ENCODE results near the gene HKDC1.

HKDC1 gene

DNA sequence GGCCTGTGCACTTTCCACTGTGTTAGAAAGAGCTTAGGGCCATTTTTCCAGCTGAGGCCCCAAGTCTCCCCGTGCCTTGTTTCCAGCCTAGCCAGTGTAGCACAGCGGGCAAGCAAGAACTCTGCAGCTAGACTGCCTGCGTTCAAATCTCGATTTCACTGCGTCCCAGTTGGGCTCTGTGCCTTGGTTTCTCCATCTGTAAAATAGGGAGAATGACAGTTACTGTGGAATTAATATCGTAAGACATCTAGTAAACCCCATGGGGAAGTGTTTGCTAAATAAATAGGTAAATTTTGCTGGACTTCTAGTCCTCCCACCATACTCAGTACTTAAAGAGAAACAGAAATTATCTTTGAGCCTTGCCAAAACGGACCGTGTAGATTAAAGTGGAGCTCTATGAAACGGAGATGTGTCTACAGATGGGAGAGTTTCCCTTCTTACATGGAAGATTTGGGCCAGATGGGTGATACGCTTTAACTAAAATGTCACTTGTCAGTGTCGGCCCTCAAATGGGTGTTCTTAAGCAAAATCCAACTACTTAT lies 3.5 kb upstream of the HKDC1 start:
- no peak for DNase-seq

- DNase-seq, result no peak
These were observed 2.9 kb upstream of the HKDC1 start for GRCh38 chr10:69217119-69217754.

- DNase-seq, result no peak
These were observed 1.3 kb upstream of the HKDC1 start for GRCh38 chr10:69218831-69219230.

GRCh38 chr10:69220507-69220906 lies 375 bp downstream of the HKDC1 start:
- no peak for DNase-seq

- no peak for DNase-seq
These were observed 2.3 kb downstream of the HKDC1 start for GRCh38 chr10:69222157-69223027.

DNA sequence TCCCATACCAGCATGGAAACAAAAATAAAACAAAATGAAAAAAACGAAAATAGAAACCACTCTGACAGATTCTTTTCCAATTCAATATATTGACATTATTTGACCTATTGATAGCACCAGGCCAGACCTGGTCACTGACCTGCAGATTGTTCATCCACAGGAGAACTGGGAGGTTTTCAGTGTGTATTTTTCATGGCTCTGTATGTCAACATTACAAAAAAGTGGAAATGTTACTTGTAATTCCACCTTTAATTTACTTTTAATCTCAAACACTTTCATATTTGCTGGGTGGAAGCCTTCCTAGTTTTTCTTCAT lies 2.9 kb downstream of the HKDC1 start:
- no peak for DNase-seq

GRCh38 chr10:69224862-69225657 lies 4.9 kb downstream of the HKDC1 start:
- DNase-seq, result no peak

DNA sequence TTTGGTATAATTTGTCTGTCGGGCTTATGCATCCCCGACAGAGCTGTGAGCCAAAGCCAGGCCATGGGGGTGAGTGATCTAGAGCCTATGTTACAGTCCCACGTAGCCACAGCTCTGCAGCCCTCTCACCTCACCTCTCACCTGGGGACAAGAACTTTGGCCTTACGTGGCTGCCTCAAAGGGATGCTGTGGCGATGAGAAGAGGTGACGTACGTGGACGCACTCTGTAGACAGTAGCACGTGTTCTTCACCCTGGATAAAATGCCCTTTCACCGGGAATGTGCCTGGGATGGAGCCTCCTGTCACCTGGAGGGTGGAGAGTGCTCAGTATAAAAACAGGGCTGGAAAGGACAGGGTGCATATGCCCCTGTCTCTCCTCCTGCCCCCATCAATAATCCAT lies 5.5 kb downstream of the HKDC1 start:
- no peak for DNase-seq

DNA sequence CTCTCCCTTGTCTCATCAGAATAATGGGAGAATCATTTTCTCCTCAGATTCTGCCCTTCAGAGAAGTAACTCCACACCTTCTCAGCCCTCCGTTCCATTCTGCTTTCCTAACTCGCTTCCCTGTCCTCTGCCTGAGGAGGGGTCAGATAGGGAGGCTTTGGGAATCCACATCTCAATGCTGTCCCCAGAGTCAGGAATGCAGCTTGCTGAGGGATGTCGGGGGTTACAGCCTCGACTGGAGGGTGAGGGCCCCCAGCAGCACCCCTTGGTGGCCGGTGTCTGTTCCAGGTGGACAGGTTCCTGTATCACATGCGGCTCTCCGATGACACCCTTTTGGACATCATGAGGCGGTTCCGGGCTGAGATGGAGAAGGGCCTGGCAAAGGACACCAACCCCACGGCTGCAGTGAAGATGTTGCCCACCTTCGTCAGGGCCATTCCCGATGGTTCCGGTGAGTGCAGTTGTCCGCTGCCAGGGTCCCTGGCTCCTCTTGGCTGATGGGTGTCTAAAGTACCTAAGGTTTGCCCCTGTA lies 6.9 kb downstream of the HKDC1 start:
- DNase-seq, result no peak

- DNase-seq, result no peak
These were observed 8.0 kb downstream of the HKDC1 start for GRCh38 chr10:69228151-69228550.

GRCh38 chr10:69229616-69229916 lies 9.4 kb downstream of the HKDC1 start:
- DNase-seq, result no peak

- no peak for DNase-seq
These were observed 10.0 kb downstream of the HKDC1 start for GRCh38 chr10:69230128-69230527.

DNA sequence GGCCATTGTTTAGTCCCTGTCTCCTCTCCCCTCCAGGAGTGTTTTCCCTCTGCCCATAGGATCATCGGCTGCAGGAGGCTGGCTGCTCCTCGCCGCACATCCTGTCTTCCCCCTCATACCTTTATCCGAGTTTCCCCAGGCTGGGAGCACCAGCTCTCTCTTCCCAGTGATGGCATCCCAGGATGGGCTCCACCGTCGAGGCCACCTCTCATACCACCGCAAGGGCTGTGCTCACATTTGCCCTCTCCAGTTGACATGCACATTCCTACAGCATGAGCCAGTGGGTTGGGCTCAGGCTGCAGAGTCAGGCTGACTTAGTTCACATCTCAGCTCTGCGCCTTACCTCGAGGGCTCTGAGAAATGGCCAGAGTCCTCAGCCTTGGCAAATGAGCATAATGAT lies 12.1 kb downstream of the HKDC1 start:
- DNase-seq, result no peak

DNA sequence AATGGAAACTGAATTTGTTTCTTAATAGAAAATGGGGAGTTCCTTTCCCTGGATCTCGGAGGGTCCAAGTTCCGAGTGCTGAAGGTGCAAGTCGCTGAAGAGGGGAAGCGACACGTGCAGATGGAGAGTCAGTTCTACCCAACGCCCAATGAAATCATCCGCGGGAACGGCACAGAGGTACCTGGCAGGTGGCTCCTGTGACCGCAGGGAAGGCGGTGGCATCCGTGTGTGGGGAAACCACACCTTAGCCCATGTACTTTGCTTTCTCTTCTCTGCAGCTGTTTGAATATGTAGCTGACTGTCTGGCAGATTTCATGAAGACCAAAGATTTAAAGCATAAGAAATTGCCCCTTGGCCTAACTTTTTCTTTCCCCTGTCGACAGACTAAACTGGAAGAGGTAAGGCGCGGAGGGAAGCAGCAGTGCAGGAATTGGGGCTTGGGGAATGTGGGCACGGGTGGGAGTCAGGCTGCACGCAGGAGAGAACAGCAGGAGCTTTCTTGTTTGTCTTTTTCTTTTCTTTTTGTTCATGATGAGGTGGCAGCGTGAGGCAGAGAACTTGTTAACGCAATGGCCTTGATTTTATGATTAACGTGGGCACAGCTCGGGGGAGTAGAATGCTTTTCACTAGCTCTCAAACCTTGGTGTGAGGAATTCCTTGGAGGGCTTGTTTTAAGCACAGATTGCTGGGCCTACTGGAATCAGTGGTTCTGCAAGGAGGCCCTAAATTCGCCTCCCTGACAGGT lies 12.8 kb downstream of the HKDC1 start:
- DNase-seq, result no peak

DNA sequence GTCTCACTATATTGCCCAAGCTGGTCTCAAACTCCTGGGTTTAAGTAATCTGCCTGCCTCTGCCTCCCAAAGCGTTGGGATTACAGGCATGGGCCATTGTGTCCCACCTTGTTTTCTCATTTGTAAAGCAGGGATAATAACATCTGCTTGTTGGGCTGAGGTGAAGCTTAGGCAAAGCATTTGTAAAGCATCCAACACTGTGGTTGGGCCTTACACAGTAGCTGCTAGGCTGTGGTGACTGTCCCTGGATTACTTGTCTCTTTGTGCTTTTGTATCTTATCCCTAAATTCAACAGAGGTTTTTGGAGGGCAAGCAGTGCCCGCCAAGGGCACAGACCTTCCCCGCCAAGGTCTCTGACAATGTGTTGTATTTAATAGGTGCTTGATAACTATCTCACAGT lies 14.3 kb downstream of the HKDC1 start:
- DNase-seq, result no peak

DNA sequence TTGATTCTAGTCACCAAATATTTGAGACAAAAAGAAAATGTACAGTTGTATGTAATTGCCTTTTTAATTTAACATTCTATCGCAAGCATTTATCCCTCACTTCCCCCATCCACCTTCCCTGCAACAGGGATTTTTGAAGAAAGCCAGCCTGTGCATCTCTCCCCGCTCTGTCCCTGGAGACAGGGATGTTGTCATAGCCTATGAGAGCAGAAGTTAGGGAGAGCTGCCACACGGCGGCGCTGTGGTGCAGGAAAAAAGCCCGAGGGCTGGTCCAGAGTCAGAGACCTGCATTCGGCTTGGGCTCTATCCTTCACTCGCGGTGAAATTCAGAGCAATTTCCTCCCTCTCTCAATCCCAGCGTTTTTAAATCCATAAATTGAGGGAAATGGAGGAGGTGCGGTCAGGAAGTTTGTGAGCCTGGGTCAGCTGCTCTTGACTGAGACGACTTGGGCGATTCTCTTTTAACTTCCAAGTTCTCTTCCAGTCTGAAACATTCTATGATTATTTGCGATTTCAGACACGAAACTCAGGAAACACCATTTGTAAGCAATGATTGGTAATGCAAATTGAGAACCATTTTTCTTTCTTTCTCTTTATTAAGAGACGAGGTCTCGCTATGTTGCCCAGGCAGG lies 17.5 kb downstream of the HKDC1 start:
- DNase-seq, result peak; percentile 5

DNA sequence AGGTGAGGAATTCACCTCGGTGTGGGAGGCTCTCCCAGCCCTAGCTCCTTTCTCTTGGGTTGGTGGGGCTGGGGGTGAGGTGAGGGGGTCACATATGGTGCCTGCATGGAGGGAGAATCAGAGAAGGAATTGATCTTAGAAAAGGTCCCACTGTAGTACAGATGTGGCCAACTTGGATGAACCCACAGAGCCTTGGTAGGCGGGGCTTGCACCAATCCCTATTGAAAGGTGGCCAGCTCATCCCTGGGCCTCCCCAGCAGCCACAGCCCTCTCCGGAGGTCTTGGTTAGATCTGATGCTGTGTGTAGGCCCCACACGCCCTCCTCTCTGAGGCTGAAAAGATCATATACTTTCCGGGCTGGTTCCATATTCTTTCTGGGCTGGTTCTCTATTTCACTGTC lies 19.0 kb downstream of the HKDC1 start:
- DNase-seq, result no peak

DNA sequence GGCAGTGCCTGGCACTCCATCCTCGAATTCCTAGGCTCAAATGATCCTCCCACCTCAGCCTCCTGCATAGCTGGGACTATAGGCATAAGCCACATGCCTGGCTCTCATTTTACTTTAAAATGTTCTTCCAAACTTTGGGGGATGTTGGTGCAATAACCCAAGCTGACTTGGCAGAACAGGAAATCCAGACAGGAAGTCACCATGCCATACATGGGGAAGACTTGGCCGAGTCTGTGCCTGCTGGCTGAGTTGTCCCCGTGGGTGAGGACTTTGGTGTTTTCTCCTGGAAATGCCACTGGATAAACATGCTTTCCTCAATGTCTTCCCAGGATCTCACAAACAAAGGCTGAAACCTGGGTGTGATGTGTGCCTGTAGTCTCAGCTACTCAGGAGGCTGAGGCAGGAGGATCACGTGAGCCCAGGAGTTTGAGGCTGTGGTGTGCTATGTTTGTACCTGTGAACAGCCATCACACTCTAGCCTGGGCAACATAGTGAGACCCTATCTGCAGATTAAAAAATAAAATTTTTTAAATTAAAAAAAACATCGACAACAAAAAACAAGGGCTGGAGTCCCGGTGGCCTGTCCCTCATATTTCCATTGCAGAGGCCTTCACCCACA lies 19.8 kb downstream of the HKDC1 start:
- DNase-seq, result no peak

GRCh38 chr10:69240455-69240854 lies 20.3 kb downstream of the HKDC1 start:
- no peak for DNase-seq

GRCh38 chr10:69241575-69241974 lies 21.4 kb downstream of the HKDC1 start:
- DNase-seq, result no peak

DNA sequence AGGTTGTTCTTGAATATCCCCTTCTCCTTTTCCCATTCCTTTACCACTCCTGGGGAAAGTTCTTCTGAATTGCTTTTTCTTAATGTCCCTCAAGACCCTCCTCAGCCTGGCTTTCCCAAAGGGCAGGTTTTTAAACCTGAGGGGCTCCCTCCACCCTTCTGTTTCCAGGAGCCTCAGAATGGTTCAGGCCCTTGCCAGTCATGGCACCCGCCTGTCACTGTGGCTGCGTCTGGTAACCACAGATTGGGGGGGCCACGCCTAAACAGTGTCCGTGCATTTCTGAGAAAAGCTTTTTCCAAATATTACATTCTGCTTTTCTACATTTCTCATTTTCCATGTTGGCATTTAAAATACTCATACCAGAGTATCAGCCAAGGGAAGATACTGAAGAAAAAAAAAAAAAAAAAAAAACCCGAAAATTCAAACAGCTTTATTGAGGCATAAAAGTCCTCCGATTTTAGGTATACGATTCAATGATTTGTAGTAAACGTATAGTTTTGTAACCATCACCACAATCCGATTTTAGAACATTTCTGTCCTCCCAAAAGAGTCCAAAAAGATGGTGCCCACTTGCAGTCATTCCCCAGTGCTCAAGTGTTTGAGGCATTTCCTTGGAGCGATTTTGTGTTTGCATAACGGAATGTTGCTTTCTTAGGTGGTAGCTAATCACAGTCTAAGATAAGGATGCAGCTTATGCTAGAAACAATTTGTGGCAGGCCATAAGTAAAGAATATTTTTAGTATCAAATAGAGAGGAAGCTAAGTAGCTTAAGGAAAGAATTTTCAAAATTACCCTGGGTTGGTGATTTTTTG lies 22.1 kb downstream of the HKDC1 start:
- no peak for DNase-seq
